Hepatocyte (in vitro differentiated cells): ENCODE results near the gene PTAFR.

Experiments used
- CTCF ChIP-seq: fragments of 200-600 bp; sonication (generic); IDR thresholded peaks from 2 replicates; pipeline ENCODE4 v1.5.1; 2016; ENCODE audit warnings: antibody characterized with exemption, mild to moderate bottlenecking; ENCODE audit not compliant: poor library complexity
- EZH2 ChIP-seq: fragments of 200-600 bp; sonication (generic); IDR thresholded peaks from 2 replicates; pipeline ENCODE4 v1.6.1; 2016; ENCODE audit warnings: antibody characterized with exemption, mild to moderate bottlenecking, borderline replicate concordance
- EZH2phosphoT487 ChIP-seq: fragments of 200-600 bp; sonication (generic); IDR thresholded peaks from one replicate; pipeline ENCODE4 v1.6.1; 2018; ENCODE audit warnings: antibody characterized with exemption, mild to moderate bottlenecking, low read depth, moderate library complexity; ENCODE audit not compliant: unreplicated experiment, severe bottlenecking

- TF ChIP-seq CTCF (no peak), EZH2 (no peak), EZH2phosphoT487 (no peak)
Measured at GRCh38 chr1:28180306-28181305, 4.1 kb upstream of the PTAFR start.
